Myocyte (in vitro differentiated cells): Measurements from ENCODE around the gene SMC3. TPM values are rescaled to one million over a fixed set of nuclear protein-coding genes. Genes with fewer than 3 reads are reported as not detected.
"Not testable (repeated sequence)": the region's sequence is repeated elsewhere in the genome, so short reads cannot be mapped to it uniquely, and the experiment has no call there.

Experiments
- DNase-seq: peaks from one replicate; pipeline ENCODE4 v3.0.0-alpha.2; 2012; ENCODE audit warnings: low read depth
- polyA plus RNA-seq: library from polyadenylated mRNA; unstranded; fragments of >200 nt; gene quantifications from one replicate; pipeline ENCODE4 v1.2.1, GENCODE V29; 2012; ENCODE audit warnings: missing spikeins
- total RNA-seq: library from RNA; depleted of rRNA; stranded (reverse); fragments of >200 nt; gene quantifications from 2 replicates; pipeline ENCODE4 v1.2.3, GENCODE V29; 2014

Gene SMC3
- 20.8 and 24.3 TPM in 2 replicates for total RNA-seq
- polyA plus RNA-seq = 9.0 TPM

DNA sequence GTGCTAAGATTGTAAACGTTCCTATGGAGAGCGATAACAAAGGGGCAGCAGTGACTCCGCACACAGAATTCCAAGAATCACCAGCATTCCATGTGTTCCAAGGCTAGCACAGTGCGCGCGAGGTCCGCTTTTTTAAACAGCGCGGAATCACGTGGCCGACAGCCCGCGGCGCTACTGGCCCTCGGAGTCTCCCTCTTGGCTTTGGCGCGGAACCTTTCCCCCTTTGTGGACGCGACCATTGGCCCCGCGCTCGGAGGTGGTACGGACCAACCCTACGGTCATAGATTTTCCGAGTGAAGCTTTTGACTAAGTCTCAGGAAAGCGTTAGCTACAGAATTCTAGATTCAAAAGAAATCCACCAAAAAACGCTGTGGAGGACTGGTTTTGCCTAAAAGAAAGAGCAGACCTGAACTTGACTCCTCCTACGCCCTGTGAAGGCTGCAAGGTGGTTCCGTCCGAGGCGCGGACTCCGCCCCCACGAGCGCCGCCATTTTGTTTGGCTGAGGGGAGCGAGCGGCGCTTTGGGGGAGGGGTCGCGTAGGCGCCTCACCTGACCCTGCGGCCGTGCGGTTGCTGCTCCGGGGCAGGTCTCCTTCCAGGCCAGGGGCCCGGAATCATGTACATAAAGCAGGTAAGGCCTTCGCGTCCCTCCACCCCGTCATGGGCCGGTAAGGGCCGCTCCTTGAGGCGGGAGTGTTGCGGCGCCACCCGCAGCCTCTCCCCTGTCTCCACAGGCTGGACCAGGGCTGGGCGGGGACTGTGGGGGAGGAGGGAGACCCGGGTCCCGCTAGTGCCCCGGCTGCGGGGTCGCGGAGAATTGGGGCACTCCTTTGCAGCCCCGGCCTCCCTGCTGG, at the start of gene SMC3:
Gene SMC3 (plus strand): TSS at position 495 of the 854 bp plus-strand sequence. CDS start 122 bp downstream, at position 617.
- DNase-seq = peak; percentile 97

DNA sequence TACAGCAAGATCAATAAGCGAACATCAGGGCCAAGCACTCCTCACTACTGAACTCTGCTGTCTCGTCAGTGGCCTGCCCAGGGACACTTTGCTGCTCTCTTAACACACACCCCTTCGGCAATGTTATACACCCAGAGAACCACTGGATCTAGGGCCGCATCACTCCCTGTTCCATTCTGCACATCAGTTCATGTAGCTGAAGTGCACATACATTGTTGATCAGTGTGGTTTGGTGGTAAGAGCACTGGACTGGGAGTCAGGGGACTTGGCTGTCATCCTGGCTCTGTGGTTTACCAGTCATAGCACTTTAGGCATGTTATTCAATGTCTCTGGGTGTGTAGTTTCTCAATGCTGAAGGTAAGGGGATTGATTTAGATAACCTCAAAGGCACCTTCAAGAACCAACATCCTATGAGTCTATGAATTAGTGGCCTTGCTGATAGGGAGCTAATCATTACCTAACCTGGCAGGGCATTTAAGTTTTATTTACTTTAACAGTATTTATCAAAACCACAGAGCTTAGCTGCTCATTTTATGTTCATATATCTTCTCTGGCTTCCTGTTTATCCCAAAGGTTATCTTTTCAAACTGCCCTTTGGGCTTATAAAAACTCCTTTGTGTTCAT, 45.0 kb upstream of the SMC3 start:
- no peak for DNase-seq

DNA sequence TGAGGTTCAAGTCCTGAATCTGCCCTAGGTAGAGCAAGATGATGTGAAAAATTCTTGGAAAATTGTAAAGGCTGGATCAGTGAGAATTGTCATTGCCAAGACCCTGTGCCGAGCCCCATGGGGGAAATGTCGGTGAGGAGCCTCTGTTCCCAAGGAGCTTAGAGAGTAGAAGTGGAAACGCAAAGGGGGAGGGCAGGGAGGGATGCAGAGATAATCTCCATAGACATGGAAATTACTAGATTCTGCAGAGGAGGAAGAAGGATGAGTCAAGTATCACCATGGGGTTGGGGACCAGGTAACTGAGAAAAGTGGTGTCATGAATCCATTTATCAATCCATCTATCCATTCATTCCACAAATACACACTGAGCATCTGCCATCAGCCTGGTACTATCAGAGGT, 43.8 kb upstream of the SMC3 start:
- no peak for DNase-seq

DNA sequence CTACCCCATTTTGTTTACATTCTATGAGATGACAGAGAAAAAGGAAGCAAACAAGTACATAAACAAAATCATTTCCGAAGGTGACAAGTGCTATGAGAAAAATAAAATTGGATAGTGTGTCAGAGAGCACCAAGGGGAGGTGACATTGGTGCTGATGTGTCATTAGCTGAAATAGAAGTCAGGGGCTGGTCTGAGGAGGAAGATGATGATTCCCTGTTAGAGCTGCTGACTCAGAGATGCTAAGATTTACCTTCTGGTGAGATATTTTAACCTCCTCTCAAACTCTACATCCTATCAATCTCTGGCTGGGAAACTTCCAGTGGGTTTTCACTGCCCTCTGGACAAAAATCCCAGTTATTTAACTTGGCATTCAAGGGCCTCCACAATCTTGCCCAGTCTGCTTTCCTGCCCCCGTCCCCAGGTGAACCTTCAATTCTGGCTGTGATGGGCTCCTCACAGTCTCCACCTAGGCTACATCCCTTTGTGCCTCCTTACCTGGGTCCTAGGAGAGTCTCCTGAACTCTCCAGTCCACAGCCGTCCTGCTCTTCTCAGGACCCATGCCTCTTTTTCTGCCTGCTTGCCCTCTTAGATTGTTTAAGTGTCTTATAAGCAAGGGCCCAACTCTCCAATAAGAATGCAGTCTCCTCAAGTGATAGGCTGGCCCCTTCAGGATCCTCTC, 43.2 kb upstream of the SMC3 start:
- DNase-seq = no peak

DNA sequence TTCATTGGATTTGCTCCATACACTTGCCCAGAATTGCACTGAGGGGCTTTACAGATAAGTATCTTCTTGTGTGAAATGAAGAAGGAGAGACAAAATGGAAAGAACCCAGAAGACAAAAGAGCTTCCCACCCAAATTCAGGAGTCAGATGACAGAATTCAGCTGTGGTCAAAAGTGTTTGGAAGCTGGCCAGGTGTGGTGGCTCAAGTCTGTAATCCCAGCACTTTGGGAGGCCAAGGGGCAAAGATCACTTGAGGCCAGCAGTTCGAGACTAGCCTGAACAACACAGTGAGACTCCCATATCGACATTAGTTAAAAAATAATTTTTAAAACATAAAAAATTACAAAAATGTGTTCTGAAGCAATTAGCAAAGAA, 42.6 kb upstream of the SMC3 start:
- peak; percentile 54 for DNase-seq

DNA sequence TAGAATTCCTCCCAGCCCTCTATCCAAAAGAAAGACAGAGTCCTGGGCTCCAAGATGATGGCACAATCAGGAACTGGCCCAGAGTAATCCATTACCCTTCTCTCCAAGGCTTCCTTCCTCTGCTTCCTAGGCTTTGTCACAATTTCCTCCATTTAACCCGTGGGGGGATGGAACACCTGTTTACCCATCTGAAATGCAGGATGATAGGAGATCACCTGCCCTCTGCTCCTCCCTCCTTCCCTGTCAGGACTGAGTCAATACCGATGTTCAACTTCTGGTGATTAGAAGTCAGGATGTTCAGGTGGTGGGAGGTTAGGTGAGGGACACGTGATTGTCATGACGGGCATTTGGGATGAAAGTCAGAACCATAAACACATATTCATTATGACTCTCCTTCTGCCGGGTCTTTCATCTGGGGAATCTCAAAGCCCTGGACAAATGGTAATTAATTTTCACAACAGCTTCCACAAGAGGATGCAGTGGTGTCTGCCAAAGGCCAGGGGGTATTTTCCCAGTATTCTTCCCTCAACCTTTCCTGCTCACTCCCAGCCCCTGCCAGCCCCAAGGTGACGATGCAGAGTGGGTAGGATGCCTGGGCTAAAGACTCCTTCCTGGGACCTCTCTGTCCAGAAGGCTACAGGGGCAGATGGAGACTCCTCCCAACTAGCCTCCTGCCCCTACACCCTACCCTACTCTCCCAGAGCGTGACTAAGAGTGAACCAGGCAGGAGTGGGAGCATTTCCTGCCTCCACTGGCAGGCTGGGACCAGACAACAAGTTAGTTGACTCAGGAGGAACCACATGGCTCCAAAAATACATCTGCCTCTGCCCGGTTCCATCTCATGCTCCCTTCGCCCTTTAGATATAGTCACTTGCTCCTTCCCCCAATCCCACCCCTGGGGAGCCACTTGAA, 41.9 kb upstream of the SMC3 start:
- DNase-seq = peak; percentile 49

DNA sequence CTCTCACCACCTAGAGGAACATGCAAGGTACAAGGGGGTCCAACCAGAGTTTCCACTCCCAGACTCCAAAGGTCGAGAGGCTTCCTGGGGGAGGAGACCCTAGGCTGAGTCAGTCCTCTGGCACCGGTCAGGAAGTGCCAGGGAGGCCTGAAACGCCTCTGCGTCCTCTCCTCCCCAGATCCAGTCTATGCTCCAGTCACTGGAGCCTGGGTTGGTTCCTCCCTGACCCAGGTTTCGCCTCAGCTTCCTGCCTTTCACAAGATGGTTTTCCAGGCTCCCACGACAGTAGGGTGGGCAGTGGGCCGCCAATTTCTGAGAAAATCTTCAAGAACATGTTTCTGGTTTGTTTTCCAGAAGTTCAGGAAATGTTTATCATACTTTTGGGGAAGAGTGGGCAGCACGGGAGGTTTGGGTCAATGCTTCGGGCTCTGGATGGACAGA, 39.7 kb upstream of the SMC3 start:
- no peak for DNase-seq

DNA sequence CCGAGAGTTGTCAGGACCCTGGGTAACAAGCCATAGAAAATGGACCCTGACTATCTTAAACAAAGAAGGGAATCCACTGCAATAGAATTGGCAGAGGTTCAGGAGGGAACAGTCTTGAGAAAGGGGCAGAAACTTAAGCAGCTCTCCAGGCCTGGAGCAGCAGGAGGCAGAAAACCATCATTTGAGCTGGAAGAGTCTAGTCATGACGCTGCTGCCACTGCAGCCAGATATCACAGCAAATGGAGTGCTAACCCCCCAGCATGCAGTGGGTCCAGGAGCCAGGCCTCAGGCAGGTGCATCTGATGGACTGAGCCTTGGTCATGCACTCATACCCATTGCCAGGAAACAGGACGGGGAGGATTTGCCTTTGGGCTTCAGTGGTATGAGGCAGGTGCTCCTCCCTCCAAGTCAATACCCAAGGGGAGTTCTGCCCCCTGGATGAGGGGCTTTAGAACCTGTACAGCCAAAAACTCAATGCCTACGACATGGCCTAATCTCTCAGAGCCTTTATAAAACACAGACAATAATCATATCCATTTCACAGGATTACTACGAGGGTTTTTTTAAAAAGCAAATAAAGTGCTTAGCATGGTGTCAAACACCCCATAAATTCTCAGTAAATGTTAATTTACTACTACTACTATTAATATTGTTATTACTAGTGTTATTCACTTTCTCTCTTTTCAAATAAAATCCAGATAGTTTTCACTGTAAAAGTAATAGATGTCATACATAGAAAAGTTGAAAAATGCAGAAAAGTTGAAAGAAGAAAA, 39.1 kb upstream of the SMC3 start:
- DNase-seq = no peak

DNA sequence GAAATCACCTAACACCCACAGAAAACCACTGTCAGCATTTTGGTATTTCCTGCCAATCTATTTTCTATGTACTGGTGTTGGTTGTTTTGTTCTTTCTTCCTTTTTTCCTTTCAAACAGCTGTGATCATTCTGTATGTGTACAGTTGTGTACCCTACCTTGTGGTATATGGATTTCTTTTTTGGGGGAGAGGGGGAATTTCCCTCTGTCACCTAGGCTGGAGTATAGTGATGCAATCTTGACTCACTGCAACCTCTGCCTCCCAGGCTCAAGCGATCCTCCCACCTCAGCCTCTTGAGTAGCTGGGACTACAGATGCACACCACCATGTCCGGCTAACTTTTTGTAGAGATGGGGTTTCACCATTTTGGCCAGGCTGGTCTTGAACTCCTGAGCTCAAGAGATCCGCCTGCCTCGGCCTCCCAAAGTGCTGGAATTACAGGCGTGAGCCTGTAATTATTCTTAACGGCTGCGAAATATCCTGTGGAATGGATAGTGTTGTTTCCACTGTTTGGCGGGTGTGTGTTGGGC, 38.4 kb upstream of the SMC3 start:
- DNase-seq = not testable (repeated sequence)

DNA sequence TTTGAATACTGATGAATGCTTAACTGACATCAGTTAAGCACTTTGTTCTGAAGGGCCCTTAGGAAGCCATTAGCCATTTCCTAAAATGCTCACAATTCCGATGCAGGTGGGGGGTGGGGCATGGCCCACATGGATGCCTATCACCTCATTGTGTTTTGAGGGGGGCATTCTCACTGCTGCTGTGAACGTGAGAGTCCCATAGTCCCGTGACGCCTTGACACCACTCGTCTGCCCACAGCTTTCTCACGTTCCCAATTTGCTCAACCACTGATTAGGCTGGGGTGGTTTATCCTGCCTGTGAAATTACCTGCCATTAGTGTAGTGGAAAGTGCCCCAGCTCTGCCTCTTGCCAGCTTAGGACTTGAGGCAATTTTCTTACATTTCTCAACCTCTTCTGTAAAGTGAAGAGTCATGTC, 37.9 kb upstream of the SMC3 start:
- DNase-seq = no peak

DNA sequence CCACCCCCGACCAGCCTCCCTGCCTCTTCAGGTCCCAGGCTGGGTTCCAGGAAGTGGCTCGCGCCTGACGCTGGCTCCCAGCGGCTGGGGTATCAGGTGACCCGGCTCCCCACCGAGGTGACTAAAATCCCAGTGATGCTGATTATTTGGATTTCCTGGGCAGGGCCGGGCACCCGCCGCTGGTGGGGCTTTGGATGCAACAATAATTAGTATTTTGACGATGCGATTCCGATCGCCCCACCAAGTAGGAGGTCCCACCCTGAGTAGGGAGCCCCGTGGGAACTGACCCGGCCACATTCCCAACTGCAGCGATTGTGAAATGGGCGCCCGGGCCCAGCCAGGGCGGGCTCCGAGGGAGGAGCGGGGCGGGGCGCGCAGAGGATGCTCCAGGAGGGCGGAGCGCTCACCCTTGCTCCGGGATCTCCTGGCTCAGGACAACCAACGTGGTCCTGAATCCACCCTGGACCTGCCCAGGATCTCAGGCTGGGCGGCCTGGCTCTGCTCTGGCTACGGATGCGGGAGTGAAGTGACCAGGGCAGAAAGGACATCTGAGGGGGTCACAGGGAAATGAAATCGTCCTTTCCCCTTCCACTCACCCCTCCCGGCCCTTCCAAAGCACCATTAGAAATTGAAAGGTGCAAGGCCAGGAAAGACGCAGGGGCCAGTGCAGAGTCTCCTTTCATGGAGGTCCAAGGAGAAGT, 37.2 kb upstream of the SMC3 start:
- peak; percentile 37 for DNase-seq

DNA sequence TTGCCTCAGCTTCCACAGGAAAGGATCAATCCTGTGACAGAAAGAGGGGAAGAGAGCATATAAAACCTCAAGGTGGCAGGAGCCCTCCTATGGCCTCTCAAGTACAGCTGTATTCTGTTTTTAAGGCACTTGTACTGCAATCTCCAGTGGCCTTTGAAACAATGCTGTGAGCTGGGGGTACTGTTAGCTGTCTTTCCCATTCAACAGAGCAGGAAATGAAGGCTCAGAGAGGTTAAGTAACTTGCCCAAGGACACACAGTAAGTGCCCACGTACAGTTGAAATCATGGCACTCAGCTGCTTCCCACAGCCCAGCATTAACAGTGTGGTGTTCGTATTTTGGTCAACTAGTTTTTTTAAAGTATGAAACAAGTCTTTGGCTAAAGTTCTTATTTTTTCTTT, 35.8 kb upstream of the SMC3 start:
- DNase-seq = no peak

DNA sequence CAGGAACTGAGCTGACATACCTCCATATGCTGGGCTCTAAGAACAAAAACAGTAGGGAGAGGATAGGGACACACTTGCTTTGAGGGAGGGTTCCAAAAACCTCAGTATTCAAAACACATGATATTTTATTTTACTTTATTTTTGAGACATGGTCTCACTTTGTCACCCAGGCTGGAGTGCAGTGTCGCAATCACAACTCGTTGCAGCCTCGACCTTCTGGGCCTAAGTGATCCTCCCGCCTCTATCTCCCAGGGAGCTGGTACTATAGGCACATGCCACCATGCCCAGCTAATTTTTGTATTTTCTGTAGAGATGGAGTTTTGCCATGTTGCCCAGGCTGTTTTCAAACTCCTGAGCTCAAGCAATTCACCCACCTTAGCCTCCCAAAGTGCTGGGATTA, 34.9 kb upstream of the SMC3 start:
- not testable (repeated sequence) for DNase-seq

DNA sequence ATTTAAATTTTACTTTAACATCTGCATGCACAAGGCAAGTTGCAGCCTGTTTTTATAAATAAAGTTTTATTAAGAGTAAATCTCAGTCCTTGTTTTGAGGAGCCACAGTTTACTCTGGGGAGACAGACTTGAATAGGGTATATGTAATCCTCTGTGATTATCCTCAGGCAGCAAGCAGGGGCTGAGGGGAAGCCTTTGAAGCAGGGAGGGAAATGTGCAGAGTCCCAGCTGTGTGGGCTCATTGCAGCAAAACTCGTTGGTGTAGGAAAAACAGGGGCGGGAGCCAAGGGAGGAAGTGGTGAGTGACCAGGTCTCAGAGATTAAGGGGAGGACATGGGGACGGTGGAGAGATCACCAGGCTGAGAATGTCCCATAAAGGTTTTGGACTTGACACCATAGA, 34.3 kb upstream of the SMC3 start:
- no peak for DNase-seq

DNA sequence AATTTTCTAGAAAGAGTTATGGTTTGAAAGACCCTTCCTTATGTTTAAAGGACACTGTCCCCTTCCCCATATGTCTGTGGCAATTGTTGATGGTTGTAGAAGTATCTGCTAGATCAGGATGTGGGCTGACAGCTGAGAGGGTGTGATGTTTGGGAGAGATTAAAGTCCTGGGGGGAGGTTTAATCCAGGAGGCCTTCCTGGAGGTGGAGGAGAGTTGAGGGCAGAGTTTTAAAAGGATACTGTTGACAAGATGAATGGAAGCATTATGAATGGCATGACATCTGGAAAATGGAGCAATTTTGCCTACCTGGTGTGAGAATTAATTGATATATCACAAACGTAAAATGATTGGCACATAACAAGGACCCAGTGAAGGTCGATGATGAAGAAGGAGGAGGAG, 32.9 kb upstream of the SMC3 start:
- DNase-seq = no peak

DNA sequence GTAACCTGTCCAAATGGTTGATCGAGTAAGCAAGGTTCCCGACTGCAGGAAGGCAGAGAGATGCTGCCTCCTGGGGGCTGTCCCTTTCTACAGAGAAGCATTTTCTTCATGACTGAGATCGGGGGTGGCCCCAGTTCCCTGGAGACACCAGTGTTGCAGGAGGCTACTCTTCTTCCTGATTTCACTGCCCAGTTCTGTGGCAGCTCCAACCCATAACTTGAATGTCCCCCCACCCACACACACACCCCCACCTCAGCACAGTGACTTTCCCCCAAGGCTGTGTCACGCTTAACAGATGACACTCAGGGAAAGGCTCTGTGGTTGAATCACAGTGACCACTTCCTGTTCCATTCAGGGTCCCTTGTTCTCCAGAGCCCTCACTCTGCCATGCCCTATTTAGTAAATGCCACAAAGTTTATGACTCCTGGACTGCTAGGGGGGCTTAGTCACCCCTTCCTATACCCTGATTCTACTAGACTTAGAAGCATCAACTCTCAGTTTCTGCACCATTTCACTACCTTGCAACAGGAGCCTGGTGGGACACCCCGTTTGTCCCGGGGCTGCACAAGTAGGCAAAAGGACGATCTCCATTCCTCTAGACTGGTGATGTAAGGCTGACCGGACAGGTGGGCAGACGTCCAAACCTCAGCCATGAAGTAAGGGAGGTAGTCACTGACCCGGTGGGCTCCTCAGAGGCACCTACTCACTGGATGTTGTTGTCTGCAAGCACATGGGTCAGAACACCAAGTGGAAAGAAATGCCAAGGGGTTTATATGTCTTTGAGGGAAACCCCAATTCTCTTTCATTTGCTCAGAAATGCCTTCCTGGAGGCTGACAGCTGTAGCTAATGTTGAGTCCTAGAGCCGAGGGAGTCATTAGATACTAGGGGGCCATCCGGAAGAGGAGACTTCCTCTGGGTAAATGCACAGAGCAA, 31.3 kb upstream of the SMC3 start:
- DNase-seq = peak; percentile 68

DNA sequence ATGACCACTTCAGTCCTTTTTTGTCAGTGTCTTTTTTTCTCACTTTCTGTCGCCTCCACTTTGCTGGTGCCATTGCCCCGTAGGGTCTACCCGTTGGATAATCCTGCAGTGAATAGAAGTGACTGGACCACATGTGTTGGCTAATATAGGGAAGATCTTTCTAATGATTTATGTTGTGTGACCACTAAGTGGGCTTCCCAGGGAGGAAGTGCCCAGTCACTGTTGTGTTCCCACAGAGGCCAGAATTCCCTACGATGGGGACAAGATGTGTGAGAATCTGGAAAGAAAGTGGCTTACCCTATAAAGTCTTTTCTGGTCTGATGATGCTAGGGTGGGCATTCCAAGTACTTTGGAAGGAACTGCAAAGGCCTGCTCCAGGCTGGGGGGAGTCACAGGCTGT, 28.4 kb upstream of the SMC3 start:
- DNase-seq = no peak

DNA sequence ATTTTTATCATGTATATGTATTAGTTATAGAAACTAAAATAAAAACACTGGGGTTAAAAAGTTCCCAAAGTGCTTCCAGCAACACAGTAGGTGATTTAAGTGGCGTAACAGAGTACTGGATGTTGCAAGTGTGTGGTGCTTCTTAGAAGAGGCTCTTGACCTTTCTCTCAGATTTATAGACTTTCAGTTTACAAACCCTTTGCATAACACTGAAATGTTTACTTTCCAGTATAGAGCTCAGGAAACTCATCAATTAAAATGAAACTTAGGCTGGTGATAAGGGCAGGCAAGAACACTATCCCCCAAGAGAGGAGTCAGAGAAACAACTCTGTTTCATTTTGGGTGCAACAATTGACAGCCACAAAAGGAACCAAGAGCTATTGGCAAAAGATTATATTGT, 27.5 kb upstream of the SMC3 start:
- DNase-seq = no peak
